Uterus (tissue), 2 donors: ENCODE data around the gene C3orf38.

Source experiments
- CTCF ChIP-seq, 4 experiments: fragments of 200-600 bp in 2 of 4; fragments of 450-650 bp in 2 of 4; sonication (generic) in 2 of 4; IDR thresholded peaks; one replicate each; pipeline ENCODE4 v1.5.1; 2016 to 2019; ENCODE audit warnings: antibody characterized with exemption in 4 of 4, mild to moderate bottlenecking in 2 of 4, moderate library complexity in 1 of 4
- POLR2A ChIP-seq, 2 donors: fragments of 450-650 bp; IDR thresholded peaks; one replicate each; pipeline ENCODE4 v1.6.1; 2016; ENCODE audit warnings: antibody characterized with exemption in 2 of 2, mild to moderate bottlenecking in 1 of 2, moderate library complexity in 1 of 2

- TF ChIP-seq CTCF (IDR thresholded peaks at IDR 0.05) = no peak
- no peak for TF ChIP-seq POLR2A (IDR thresholded peaks at IDR 0.05)
These were observed 48.6 kb upstream of the C3orf38 start for GRCh38 chr3:88101142-88101541.
